Measurements from ENCODE around the gene GAS5. TPM values are rescaled to one million over a fixed set of nuclear protein-coding genes. Genes with fewer than 3 reads are reported as not detected.

The GAS5 gene
- total and polyA plus RNA-seq, 9 of the 15 experiments (the other 6 are each of a cell fraction or from before 2014, with no cell fraction given), result 565 to 1,860 (median 1,006) TPM

GRCh38 chr1:173870252-173871075, 2.7 kb upstream of the GAS5 start (continued):
- no peak for TF ChIP-seq SMARCC2 (IDR thresholded peaks at IDR 0.05; ENCODE audit: low read depth)
- no peak for TF ChIP-seq TEAD4 (IDR thresholded peaks at IDR 0.05; ENCODE audit: low read length)
- no peak for TF ChIP-seq TEAD4 (CRISPR knock-in tag; IDR thresholded peaks at IDR 0.05; ENCODE audit: borderline replicate concordance)
- no peak for TF ChIP-seq BDP1 (IDR thresholded peaks at IDR 0.05; ENCODE audit: insufficient read depth, insufficient read length)
- TF ChIP-seq TCF3 (CRISPR knock-in tag; IDR thresholded peaks at IDR 0.05), result peak; percentile 40; the same call in 1 of the 2 replicates
- no peak for TF ChIP-seq HNRNPLL (IDR thresholded peaks at IDR 0.05; ENCODE audit: low read depth, low read length, poor library complexity, severe bottlenecking)
- TF ChIP-seq ZNF146 (CRISPR knock-in tag; IDR thresholded peaks at IDR 0.05; ENCODE audit: unreplicated experiment), result no peak
- no peak for TF ChIP-seq FOS (IDR thresholded peaks at IDR 0.05; ENCODE audit: extremely low read depth, insufficient read length)
- TF ChIP-seq ID3 (CRISPR knock-in tag; IDR thresholded peaks at IDR 0.05), result no peak
- no peak for TF ChIP-seq ID3 (tag; IDR thresholded peaks at IDR 0.05)
- no peak for TF ChIP-seq CREBBP (IDR thresholded peaks at IDR 0.05; ENCODE audit: low read depth, low read length)
- TF ChIP-seq MTA2 (IDR thresholded peaks at IDR 0.05; ENCODE audit: low read depth), result no peak
- no peak for TF ChIP-seq ZNF586 (CRISPR knock-in tag; conservative IDR thresholded peaks at IDR 0.05)
- no peak for TF ChIP-seq ZNF143 (CRISPR knock-in tag; IDR thresholded peaks at IDR 0.05)
- TF ChIP-seq RBFOX2 (IDR thresholded peaks at IDR 0.05; ENCODE audit: low read depth, low read length), result no peak
- no peak for TF ChIP-seq KLF13 (tag; IDR thresholded peaks at IDR 0.05; ENCODE audit: borderline replicate concordance, low read depth)
- no peak for TF ChIP-seq MYNN (IDR thresholded peaks at IDR 0.05)
- TF ChIP-seq MYNN (CRISPR knock-in tag; IDR thresholded peaks at IDR 0.05), result no peak
- TF ChIP-seq HSF4 (CRISPR knock-in tag; IDR thresholded peaks at IDR 0.05; ENCODE audit: borderline replicate concordance), result no peak
- TF ChIP-seq LCOR (CRISPR knock-in tag; IDR thresholded peaks at IDR 0.05), result no peak
- TF ChIP-seq HINFP (tag; conservative IDR thresholded peaks at IDR 0.05; ENCODE audit: low read depth), result no peak
- no peak for TF ChIP-seq KAT2B (IDR thresholded peaks at IDR 0.05; ENCODE audit: low read depth, low read length)
- no peak for TF ChIP-seq CBFA2T2 (conservative IDR thresholded peaks at IDR 0.05)
- TF ChIP-seq GATAD2B (IDR thresholded peaks at IDR 0.05; ENCODE audit: borderline replicate concordance), result no peak
- no peak for TF ChIP-seq NR2F6 (CRISPR knock-in tag; IDR thresholded peaks at IDR 0.05)
- peak; percentile 78 for TF ChIP-seq MAFF (IDR thresholded peaks at IDR 0.05; ENCODE audit: low read length)
- TF ChIP-seq FIP1L1 (IDR thresholded peaks at IDR 0.05; ENCODE audit: low read depth, low read length, poor library complexity, severe bottlenecking), result no peak
- TF ChIP-seq ELF4 (CRISPR knock-in tag; IDR thresholded peaks at IDR 0.05), result no peak
- peak; percentile 15; the same call in 1 of the 2 replicates for TF ChIP-seq MYC (IDR thresholded peaks at IDR 0.05; ENCODE audit: low read depth, low read length)
- TF ChIP-seq MYC (CRISPR knock-in tag; IDR thresholded peaks at IDR 0.05; ENCODE audit: borderline replicate concordance, low read depth), result 0 out of 2 replicates have a peak, but pooled peaks have one; percentile 14
- TF ChIP-seq NFRKB (IDR thresholded peaks at IDR 0.05; ENCODE audit: low read depth), result peak; percentile 30
- TF ChIP-seq ZBED1 (IDR thresholded peaks at IDR 0.05), result no peak
